PC-9 (cell line): Measurements from ENCODE around the gene ARL2BP. TPM values are rescaled to one million over a fixed set of nuclear protein-coding genes. Genes with fewer than 3 reads are reported as not detected.
A peak's percentile ranks its signal among the peaks of the same experiment; 100 is the strongest.

Source experiments
- BruUV-seq: library from RNA; stranded (reverse); fragments of 400-500 nt; replicated peaks from 2 replicates; lab custom pipeline; 2021; lab: Mats Ljungman, UMichigan
- CTCF ChIA-PET: fragments of 300-600 bp; sonication (Branson Sonifier 250); formaldehyde crosslinking; loops from one replicate; lab custom pipeline; 2022; ENCODE audit warnings: antibody characterized with exemption; lab: Charles Lee
- POLR2A ChIA-PET: fragments of 300-600 bp; sonication (Branson Sonifier 250); formaldehyde crosslinking; loops from one replicate; lab custom pipeline; 2022; ENCODE audit warnings: antibody characterized with exemption; ENCODE audit not compliant: unreplicated experiment; lab: Charles Lee
- DNase-seq, 2 experiments: peaks; one replicate each; pipeline versions ENCODE4 v3.0.0 to v3.0.0-alpha.2; 2015 to 2022; ENCODE audit warnings: mixed read lengths in 1 of 2
- H2AFZ ChIP-seq: fragments of 200-600 bp; sonication (generic); 2 replicates; pipeline ENCODE4 v1.8.1; 2017; ENCODE audit warnings: antibody characterized with exemption
- H3F3A ChIP-seq: fragments of 200-600 bp; sonication (generic); 2 replicates; pipeline ENCODE4 v1.8.1; 2017; ENCODE audit warnings: antibody characterized with exemption, mild to moderate bottlenecking, low read depth; ENCODE audit not compliant: insufficient read depth
- H3K27ac ChIP-seq: fragments of 200-600 bp; sonication (generic); 2 replicates; pipeline ENCODE4 v1.6.1; 2016; ENCODE audit warnings: mixed run types
- H3K27me3 ChIP-seq: fragments of 200-600 bp; sonication (generic); 2 replicates; pipeline ENCODE4 v1.6.1; 2016; ENCODE audit warnings: low read depth, mixed run types; ENCODE audit not compliant: insufficient read depth
- H3K36me3 ChIP-seq: fragments of 200-600 bp; sonication (generic); 2 replicates; pipeline ENCODE4 v1.6.1; 2016; ENCODE audit warnings: low read depth, mixed run types
- H3K4me1 ChIP-seq: fragments of 200-600 bp; sonication (generic); replicated peaks from 2 replicates; pipeline ENCODE4 v1.6.1; 2016; ENCODE audit warnings: mixed run types; ENCODE audit not compliant: insufficient read depth
- H3K4me2 ChIP-seq: fragments of 200-600 bp; sonication (generic); 2 replicates; pipeline ENCODE4 v1.6.1; 2017; ENCODE audit warnings: mixed run types
- H3K4me3 ChIP-seq: fragments of 200-600 bp; sonication (generic); 2 replicates; pipeline ENCODE4 v1.6.1; 2016; ENCODE audit warnings: mixed run types
- H3K79me2 ChIP-seq: fragments of 200-600 bp; sonication (generic); 2 replicates; pipeline ENCODE4 v1.6.1; 2017; ENCODE audit warnings: low read depth, mixed run types
- H3K9me2 ChIP-seq: fragments of 200-600 bp; sonication (generic); 2 replicates; pipeline ENCODE4 v1.8.1; 2017; ENCODE audit warnings: mild to moderate bottlenecking; ENCODE audit not compliant: insufficient read depth
- H3K9me3 ChIP-seq: fragments of 200-600 bp; sonication (generic); 2 replicates; pipeline ENCODE4 v1.8.1; 2016; ENCODE audit warnings: low read depth; ENCODE audit not compliant: insufficient read depth
- H4K20me1 ChIP-seq: fragments of 200-600 bp; sonication (generic); 2 replicates; pipeline ENCODE4 v1.8.1; 2017; ENCODE audit not compliant: insufficient read depth
- EZH2 ChIP-seq: fragments of 200-600 bp; sonication (generic); IDR thresholded peaks from 2 replicates; pipeline ENCODE4 v1.8.0; 2017; ENCODE audit warnings: antibody characterized with exemption, low read depth
- intact Hi-C: fragments of 100-400 bp; cut with micrococcal nuclease; formaldehyde crosslinking; loops from one replicate; pipeline ENCODE4 v1.10.0; 2022; ENCODE audit not compliant: unreplicated experiment
- total RNA-seq: library from RNA; stranded (reverse); gene quantifications from 2 replicates; pipeline ENCODE4 v1.2.3, GENCODE V29; 2021
- TF ChIP-seq, protein P1 (sequence below): fragments of 200-600 bp; sonication (generic); conservative IDR thresholded peaks from 2 replicates; pipeline ENCODE4 v1.6.1; 2017; ENCODE audit warnings: mixed run types, antibody characterized with exemption, mild to moderate bottlenecking, moderate library complexity

Gene ARL2BP
- total RNA-seq, 1 experiment from 2014 or later = 23.6 TPM

DNA sequence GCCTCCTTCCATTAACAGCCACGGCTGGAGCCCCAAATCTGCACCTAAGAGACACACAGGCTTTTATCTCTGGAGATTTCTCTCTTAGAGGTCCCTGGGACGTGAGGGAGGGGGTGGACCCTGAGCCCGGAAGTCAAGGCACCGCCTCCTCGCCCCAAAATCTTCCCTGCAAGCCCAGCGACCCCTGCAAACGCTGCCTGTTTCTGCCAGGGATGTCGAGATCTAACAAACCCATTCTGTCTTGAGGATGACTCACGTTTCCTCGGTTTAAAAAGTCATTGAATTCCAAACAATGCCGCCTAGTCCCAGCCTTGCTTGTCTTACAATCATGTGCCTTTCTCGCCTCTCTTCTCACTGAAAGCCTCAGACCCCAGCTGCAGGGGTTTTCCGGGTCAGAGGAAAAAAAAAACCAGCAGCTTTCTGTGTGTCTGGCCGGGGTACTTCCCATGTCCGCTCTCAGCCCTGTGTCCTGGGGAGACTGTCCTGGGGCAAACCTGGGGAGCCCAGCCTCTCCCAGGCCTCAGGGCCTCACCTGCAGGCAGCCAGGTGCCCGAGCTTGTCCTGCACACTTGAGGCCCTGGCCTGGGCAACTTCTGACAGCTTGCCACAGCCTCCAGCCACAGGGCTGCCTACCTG is 15.4 kb downstream of the ARL2BP start:
- H3K9me2 ChIP-seq = no peaks in the 10 kb centered on the region
- no peaks in the 10 kb centered on the region for H4K20me1 ChIP-seq
- peak overlapping the region; percentile 73 for H2AFZ ChIP-seq
- ChIA-PET POLR2A (interaction anchor here (0.8 kb wide), 1 partner anchor 32 kb away, joined by 9 read pairs; no protein-coding TSS in a partner anchor), CTCF (no interaction called here)
- no peaks in the 10 kb centered on the region for H3K27me3 ChIP-seq
- no peak for TF ChIP-seq EZH2
- TF ChIP-seq, protein P1, sequence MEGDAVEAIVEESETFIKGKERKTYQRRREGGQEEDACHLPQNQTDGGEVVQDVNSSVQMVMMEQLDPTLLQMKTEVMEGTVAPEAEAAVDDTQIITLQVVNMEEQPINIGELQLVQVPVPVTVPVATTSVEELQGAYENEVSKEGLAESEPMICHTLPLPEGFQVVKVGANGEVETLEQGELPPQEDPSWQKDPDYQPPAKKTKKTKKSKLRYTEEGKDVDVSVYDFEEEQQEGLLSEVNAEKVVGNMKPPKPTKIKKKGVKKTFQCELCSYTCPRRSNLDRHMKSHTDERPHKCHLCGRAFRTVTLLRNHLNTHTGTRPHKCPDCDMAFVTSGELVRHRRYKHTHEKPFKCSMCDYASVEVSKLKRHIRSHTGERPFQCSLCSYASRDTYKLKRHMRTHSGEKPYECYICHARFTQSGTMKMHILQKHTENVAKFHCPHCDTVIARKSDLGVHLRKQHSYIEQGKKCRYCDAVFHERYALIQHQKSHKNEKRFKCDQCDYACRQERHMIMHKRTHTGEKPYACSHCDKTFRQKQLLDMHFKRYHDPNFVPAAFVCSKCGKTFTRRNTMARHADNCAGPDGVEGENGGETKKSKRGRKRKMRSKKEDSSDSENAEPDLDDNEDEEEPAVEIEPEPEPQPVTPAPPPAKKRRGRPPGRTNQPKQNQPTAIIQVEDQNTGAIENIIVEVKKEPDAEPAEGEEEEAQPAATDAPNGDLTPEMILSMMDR = no peak
- H3F3A ChIP-seq = peaks cover 30% of the 10 kb centered on the region
- peak overlapping the region; percentile 54 for H3K27ac ChIP-seq
- H3K36me3 ChIP-seq = no peaks in the 10 kb centered on the region
- no peak overlapping the region for H3K4me3 ChIP-seq
- DNase-seq = peak; percentile 53 to 63
- intact Hi-C loops = no loop called here
- H3K4me2 ChIP-seq = peak overlapping the region; percentile 59
- BruUV-seq = no TSS peak
- no peaks in the 10 kb centered on the region for H3K9me3 ChIP-seq
- H3K4me1 ChIP-seq = peaks cover 28% of the 10 kb centered on the region
- no peaks in the 10 kb centered on the region for H3K79me2 ChIP-seq

DNA sequence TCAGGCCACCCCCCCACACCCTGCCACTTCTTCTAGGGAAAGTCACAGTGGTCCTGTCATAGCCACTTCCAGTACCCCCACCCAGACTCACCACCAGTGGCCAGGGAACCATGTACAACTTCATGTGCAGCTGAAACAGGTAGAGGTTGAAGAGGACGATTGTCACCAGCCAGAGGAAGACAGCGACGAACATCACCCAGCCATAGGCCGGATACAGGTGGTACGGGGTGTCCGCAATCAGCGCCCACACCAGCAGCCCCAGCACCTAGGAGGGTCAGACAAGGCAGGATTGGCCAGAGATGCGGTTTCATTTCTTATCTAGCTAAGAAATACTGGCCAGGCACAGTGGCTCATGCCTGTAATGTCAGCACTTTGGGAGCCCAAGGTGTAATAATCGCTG is 16.7 kb downstream of the ARL2BP start:
- POLR2A ChIA-PET = no interaction called here
- BruUV-seq = no TSS peak

DNA sequence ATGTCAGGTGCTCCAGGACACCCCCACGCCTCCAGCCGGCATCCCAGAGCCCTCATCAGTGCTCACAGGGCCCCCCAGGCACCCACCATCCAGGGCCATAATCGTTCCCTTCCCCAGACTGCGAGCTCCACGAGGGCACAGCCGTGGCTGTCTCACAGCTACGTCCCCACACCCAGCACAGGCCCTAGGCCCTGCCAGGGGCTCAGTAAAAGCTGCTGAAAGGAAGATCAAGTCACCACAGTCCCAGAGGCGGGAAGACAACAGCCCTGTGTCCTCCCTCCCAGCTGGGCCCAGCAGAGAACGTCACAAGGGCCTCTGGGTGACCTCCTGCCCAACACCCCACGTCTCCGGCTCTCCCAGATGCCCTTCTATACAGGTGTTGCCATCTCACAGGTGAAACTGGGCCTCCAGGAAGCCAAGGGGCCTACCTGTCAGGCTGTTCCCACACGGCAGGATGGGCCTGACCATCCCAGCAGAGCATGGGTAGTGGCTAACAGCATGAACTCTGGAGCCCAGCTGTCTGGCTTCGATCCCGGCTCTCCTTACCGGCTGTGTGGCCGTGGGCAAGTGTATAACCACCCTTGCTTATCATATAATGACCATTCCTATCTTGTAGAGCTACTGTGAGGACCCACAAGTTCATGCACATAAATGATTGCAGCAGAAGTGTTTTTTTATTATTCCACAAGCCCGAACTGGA is 17.9 kb downstream of the ARL2BP start:
- Histone ChIP-seq H3K4me2 (no peak overlapping the region), H3F3A (peaks cover 35% of the 10 kb centered on the region), H3K79me2 (no peaks in the 10 kb centered on the region), H3K36me3 (no peaks in the 10 kb centered on the region), H3K4me3 (no peak overlapping the region), H2AFZ (no peak overlapping the region), H3K4me1 (peaks cover 38% of the 10 kb centered on the region), H4K20me1 (no peaks in the 10 kb centered on the region), H3K27me3 (no peaks in the 10 kb centered on the region), H3K9me3 (no peaks in the 10 kb centered on the region), H3K9me2 (no peaks in the 10 kb centered on the region), H3K27ac (no peak overlapping the region)
- DNase-seq = no peak
- ChIA-PET POLR2A (no interaction called here), CTCF (no interaction called here)
- intact Hi-C loops = no loop called here
- TF ChIP-seq EZH2 = no peak
- TF ChIP-seq, protein P1 = no peak
- no TSS peak for BruUV-seq

More for the DNA sequence above, 16.7 kb downstream of the ARL2BP start:
- CTCF ChIA-PET = no interaction called here
- no peaks in the 10 kb centered on the region for H3K36me3 ChIP-seq
- H3K4me2 ChIP-seq = no peak overlapping the region
- H3K9me2 ChIP-seq = no peaks in the 10 kb centered on the region
- no peak overlapping the region for H2AFZ ChIP-seq
- DNase-seq = no peak
- peaks cover 30% of the 10 kb centered on the region for H3F3A ChIP-seq
- H3K9me3 ChIP-seq = no peaks in the 10 kb centered on the region
- no peak overlapping the region for H3K4me3 ChIP-seq
- peaks cover 32% of the 10 kb centered on the region for H3K4me1 ChIP-seq
- H3K79me2 ChIP-seq = no peaks in the 10 kb centered on the region
- H4K20me1 ChIP-seq = no peaks in the 10 kb centered on the region
- H3K27ac ChIP-seq = no peak overlapping the region
- no peak for TF ChIP-seq EZH2
- TF ChIP-seq, protein P1 = no peak
- intact Hi-C loops = no loop called here
- no peaks in the 10 kb centered on the region for H3K27me3 ChIP-seq
